NT2/D1 (cell line): ENCODE data around the gene LPCAT3.

Source experiments
- DNase-seq: peaks from one replicate; pipeline ENCODE4 v3.0.0-alpha.2; 2011; ENCODE audit warnings: low read depth, low spot score
- H3K27me3 ChIP-seq: 2 replicates; pipeline ENCODE4 v1.6.0; 2011; ENCODE audit warnings: mild to moderate bottlenecking; ENCODE audit not compliant: insufficient read length, insufficient read depth
- H3K36me3 ChIP-seq: 2 replicates; pipeline ENCODE4 v1.6.1; 2011; ENCODE audit warnings: mild to moderate bottlenecking, low read length, mixed read lengths; ENCODE audit not compliant: insufficient read depth, insufficient read length
- H3K4me1 ChIP-seq: 2 replicates; pipeline ENCODE4 v1.5.1; 2011; ENCODE audit not compliant: insufficient read depth, insufficient read length
- H3K4me3 ChIP-seq: 2 replicates; pipeline ENCODE4 v1.5.1; 2011; ENCODE audit warnings: low read depth; ENCODE audit not compliant: insufficient read length
- H3K9ac ChIP-seq: 2 replicates; pipeline ENCODE4 v1.6.0; 2011; ENCODE audit warnings: low read depth; ENCODE audit not compliant: insufficient read length
- H3K9me3 ChIP-seq: 2 replicates; pipeline ENCODE4 v1.5.1; 2011; ENCODE audit warnings: mild to moderate bottlenecking, low read length; ENCODE audit not compliant: insufficient read depth
- SUZ12 ChIP-seq: IDR thresholded peaks from 2 replicates; pipeline ENCODE4 v1.6.1; 2011; ENCODE audit not compliant: insufficient read length, insufficient read depth; ENCODE audit errors: extremely low read depth
- YY1 ChIP-seq: IDR thresholded peaks from 2 replicates; pipeline ENCODE4 v1.6.1; 2011; ENCODE audit not compliant: insufficient read length, insufficient read depth
- ZNF274 ChIP-seq: IDR thresholded peaks from 2 replicates; pipeline ENCODE4 v1.6.1; 2011; ENCODE audit warnings: mild to moderate bottlenecking, low read depth, low read length

Gene LPCAT3

DNA sequence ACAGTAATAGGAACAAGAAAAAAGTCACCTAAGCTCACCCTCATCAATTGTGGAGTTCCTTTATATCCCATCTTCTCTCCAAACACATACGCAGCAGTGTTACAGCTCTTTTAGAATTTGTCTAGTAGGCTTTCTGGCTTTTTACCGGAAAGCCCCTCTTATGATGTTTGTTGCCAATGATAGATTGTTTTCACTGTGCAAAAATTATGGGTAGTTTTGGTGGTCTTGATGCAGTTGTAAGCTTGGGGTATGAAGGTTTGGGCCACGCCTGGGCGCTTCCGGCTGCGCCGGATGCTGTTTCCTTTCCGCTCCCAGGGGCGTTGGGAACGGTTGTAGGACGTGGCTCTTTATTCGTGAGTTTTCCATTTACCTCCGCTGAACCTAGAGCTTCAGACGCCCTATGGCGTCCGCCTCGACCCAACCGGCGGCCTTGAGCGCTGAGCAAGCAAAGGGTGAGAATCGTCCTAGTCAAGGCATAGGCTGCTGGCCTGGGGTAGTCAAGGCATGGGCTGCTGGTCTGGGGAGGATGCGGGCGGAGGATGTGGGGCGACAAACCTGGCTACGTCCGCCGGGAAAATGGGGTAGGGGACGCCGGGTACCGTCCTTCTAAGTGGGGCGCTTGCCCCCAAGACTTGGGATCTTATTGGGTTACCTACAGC, 74.4 kb downstream of the LPCAT3 start, which contains the start of the genes C12orf57 and RNU7-1:
Gene C12orf57 (plus strand): TSS at position 301 of the 659 bp plus-strand sequence. CDS start 100 bp downstream, at position 401.
Gene RNU7-1 (plus strand): TSS at position 95 of the 659 bp plus-strand sequence.
- H3K36me3 ChIP-seq: peaks cover 58% of the 10 kb centered on the region
- peak; percentile 99 for DNase-seq

DNA sequence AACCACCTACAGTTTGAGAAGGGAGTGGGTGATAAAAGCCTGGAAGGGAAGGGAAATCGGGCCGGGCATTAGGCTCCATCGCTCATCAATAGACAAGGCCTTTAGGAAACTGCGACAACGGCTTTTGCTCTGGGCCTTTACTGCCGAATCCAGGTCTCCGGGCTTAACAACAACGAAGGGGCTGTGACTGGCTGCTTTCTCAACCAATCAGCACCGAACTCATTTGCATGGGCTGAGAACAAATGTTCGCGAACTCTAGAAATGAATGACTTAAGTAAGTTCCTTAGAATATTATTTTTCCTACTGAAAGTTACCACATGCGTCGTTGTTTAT, 74.9 kb downstream of the LPCAT3 start:
- Histone ChIP-seq H3K4me1 (peaks cover 31% of the 10 kb centered on the region), H3K4me3 (peak overlapping the region; percentile 13), H3K9ac (peak overlapping the region; percentile 100), H3K27me3 (no peaks in the 10 kb centered on the region), H3K9me3 (no peaks in the 10 kb centered on the region), H3K36me3 (peaks cover 63% of the 10 kb centered on the region)
- DNase-seq: peak; percentile 99
- no peak for TF ChIP-seq YY1
- no peak for TF ChIP-seq SUZ12
- TF ChIP-seq ZNF274: no peak

More for the DNA sequence above, 74.4 kb downstream of the LPCAT3 start, which contains the start of the genes C12orf57 and RNU7-1:
- peaks cover 26% of the 10 kb centered on the region for H3K4me1 ChIP-seq
- H3K9me3 ChIP-seq: no peaks in the 10 kb centered on the region
- no peaks in the 10 kb centered on the region for H3K27me3 ChIP-seq
- H3K9ac ChIP-seq: peak within 1 kb of the TSS; percentile 100
- TF ChIP-seq YY1 (peak; percentile 50), ZNF274 (no peak)
- peak within 1 kb of the TSS; percentile 97 for H3K4me3 ChIP-seq

- Histone ChIP-seq H3K9me3 (no peaks in the 10 kb centered on the region), H3K36me3 (peaks cover 60% of the 10 kb centered on the region), H3K4me3 (no peak overlapping the region), H3K4me1 (peaks cover 33% of the 10 kb centered on the region), H3K27me3 (no peaks in the 10 kb centered on the region), H3K9ac (peak overlapping the region; percentile 27)
- TF ChIP-seq YY1 (no peak), SUZ12 (no peak), ZNF274 (no peak)
- no peak for DNase-seq
These were observed 76.0 kb downstream of the LPCAT3 start for GRCh38 chr12:6942331-6942665.

GRCh38 chr12:6941782-6942181, 76.5 kb downstream of the LPCAT3 start:
- H3K4me3 ChIP-seq: no peak overlapping the region
- no peak for TF ChIP-seq ZNF274
- TF ChIP-seq YY1: no peak
- TF ChIP-seq SUZ12: no peak
- H3K36me3 ChIP-seq: peaks cover 61% of the 10 kb centered on the region
- DNase-seq: no peak
- no peaks in the 10 kb centered on the region for H3K27me3 ChIP-seq
- H3K4me1 ChIP-seq: peaks cover 33% of the 10 kb centered on the region
- no peaks in the 10 kb centered on the region for H3K9me3 ChIP-seq
- H3K9ac ChIP-seq: peak overlapping the region; percentile 12

- DNase-seq: no peak
- peak overlapping the region; percentile 12 for H3K9ac ChIP-seq
- H3K4me3 ChIP-seq: no peak overlapping the region
- H3K36me3 ChIP-seq: peaks cover 66% of the 10 kb centered on the region
- TF ChIP-seq ZNF274 (no peak), SUZ12 (no peak), YY1 (no peak)
- H3K4me1 ChIP-seq: peaks cover 33% of the 10 kb centered on the region
- H3K27me3 ChIP-seq: no peaks in the 10 kb centered on the region
- H3K9me3 ChIP-seq: no peaks in the 10 kb centered on the region
These were observed 77.0 kb downstream of the LPCAT3 start for GRCh38 chr12:6941267-6941666.

GRCh38 chr12:6939191-6939540, 79.1 kb downstream of the LPCAT3 start:
- peaks cover 78% of the 10 kb centered on the region for H3K36me3 ChIP-seq
- peaks cover 25% of the 10 kb centered on the region for H3K4me1 ChIP-seq
- no peaks in the 10 kb centered on the region for H3K9me3 ChIP-seq
- no peak overlapping the region for H3K4me3 ChIP-seq
- H3K9ac ChIP-seq: peak overlapping the region; percentile 99
- no peak for TF ChIP-seq ZNF274
- no peak for TF ChIP-seq SUZ12
- no peak for TF ChIP-seq YY1
- no peak for DNase-seq
- H3K27me3 ChIP-seq: no peaks in the 10 kb centered on the region

DNA sequence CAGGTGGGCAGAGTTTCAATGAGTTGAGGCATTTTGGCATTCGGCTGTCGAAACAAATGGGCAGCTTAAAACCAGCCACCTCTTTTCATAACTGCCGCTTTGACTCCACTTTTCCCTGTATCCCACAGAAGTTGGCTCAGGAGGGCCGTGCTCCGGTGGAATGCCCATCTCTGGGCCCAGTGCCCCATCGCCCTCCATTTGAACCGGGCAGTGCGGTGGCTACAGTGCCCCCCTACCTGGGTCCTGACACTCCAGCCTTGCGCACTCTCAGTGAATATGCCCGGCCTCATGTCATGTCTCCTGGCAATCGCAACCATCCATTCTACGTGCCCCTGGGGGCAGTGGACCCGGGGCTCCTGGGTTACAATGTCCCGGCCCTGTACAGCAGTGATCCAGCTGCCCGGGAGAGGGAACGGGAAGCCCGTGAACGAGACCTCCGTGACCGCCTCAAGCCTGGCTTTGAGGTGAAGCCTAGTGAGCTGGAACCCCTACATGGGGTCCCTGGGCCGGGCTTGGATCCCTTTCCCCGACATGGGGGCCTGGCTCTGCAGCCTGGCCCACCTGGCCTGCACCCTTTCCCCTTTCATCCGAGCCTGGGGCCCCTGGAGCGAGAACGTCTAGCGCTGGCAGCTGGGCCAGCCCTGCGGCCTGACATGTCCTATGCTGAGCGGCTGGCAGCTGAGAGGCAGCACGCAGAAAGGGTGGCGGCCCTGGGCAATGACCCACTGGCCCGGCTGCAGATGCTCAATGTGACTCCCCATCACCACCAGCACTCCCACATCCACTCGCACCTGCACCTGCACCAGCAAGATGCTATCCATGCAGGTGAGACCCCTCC, 79.7 kb downstream of the LPCAT3 start:
- peak overlapping the region; percentile 73 for H3K4me3 ChIP-seq
- TF ChIP-seq ZNF274 (no peak), YY1 (no peak), SUZ12 (no peak)
- H3K27me3 ChIP-seq: no peaks in the 10 kb centered on the region
- peaks cover 25% of the 10 kb centered on the region for H3K4me1 ChIP-seq
- H3K9ac ChIP-seq: peak overlapping the region; percentile 99
- no peak for DNase-seq
- peaks cover 84% of the 10 kb centered on the region for H3K36me3 ChIP-seq
- H3K9me3 ChIP-seq: no peaks in the 10 kb centered on the region
